Sigmoid colon (tissue), 4 donors: ENCODE results near the gene MCOLN1.
A peak's percentile ranks its signal among the peaks of the same experiment; 100 is the strongest.

Experiments
- EP300 ChIP-seq, 4 donors: sonication (generic); formaldehyde crosslinking; IDR thresholded peaks; one replicate each; pipeline ENCODE4 v1.6.1; 2017; ENCODE audit warnings: antibody characterized with exemption in 4 of 4
- POLR2A ChIP-seq, 2 donors: fragments of 450-650 bp; IDR thresholded peaks; one replicate each; pipeline ENCODE4 v1.6.1; 2016; ENCODE audit warnings: antibody characterized with exemption in 2 of 2, mild to moderate bottlenecking in 2 of 2, moderate library complexity in 2 of 2
- POLR2AphosphoS5 ChIP-seq, 4 donors: sonication (generic); formaldehyde crosslinking; IDR thresholded peaks; one replicate each; pipeline ENCODE4 v1.6.1; 2017; ENCODE audit warnings: antibody characterized with exemption in 4 of 4
- TF ChIP-seq, protein P1 (sequence below), 4 experiments: fragments of 450-650 bp in 3 of 4; fragments of 200-600 bp in 1 of 4; IDR thresholded peaks; one replicate each; pipeline ENCODE4 v1.5.1; 2016 to 2019; ENCODE audit warnings: antibody characterized with exemption in 4 of 4, mild to moderate bottlenecking in 3 of 4, moderate library complexity in 2 of 4

DNA sequence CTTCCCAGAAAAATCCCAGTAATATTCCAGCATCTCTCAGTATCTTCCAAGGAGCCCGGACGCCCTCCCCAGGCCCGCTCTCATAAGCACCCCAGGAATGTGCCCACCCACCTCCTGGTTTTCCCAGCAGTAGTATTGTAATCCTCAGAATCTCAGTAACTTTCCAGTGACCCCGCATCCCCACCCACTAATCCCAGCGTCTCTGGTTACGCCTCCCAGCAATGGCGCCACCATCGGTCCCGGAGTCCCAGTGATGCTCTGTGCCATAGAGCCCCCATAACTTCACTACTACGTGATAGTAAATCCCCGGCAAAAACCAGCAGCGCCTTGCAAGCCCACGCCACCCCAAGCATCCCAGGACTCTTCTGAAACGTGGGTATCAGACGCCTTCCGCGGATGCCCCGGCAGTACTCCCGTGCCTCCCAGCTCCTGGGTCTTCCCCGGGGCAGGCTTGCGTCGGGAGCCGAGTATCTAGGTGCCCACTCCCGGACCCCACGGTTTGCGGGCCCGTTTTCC, 12.2 kb downstream of the MCOLN1 start:
- TF ChIP-seq POLR2A (IDR thresholded peaks at IDR 0.05), result no peak
- TF ChIP-seq, protein P1, sequence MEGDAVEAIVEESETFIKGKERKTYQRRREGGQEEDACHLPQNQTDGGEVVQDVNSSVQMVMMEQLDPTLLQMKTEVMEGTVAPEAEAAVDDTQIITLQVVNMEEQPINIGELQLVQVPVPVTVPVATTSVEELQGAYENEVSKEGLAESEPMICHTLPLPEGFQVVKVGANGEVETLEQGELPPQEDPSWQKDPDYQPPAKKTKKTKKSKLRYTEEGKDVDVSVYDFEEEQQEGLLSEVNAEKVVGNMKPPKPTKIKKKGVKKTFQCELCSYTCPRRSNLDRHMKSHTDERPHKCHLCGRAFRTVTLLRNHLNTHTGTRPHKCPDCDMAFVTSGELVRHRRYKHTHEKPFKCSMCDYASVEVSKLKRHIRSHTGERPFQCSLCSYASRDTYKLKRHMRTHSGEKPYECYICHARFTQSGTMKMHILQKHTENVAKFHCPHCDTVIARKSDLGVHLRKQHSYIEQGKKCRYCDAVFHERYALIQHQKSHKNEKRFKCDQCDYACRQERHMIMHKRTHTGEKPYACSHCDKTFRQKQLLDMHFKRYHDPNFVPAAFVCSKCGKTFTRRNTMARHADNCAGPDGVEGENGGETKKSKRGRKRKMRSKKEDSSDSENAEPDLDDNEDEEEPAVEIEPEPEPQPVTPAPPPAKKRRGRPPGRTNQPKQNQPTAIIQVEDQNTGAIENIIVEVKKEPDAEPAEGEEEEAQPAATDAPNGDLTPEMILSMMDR (IDR thresholded peaks at IDR 0.05), result no peak
- peak in 1 of 4 donors; percentile 31 for TF ChIP-seq POLR2AphosphoS5 (IDR thresholded peaks at IDR 0.05)
- no peak for TF ChIP-seq EP300 (IDR thresholded peaks at IDR 0.05)
